Tongue (tissue), 2 donors: ENCODE measurements around the gene SRSF2. TPM values are rescaled to one million over a fixed set of nuclear protein-coding genes. Genes with fewer than 3 reads are reported as not detected.
"Not testable (repeated sequence)": the region's sequence is repeated elsewhere in the genome, so short reads cannot be mapped to it uniquely, and the experiment has no call there.

Experiments used
- DNase-seq: peaks from one replicate; pipeline ENCODE4 v3.0.0-alpha.2; 2015
- total RNA-seq: library from RNA; depleted of rRNA; stranded (reverse); fragments of >200 nt; gene quantifications from one replicate; pipeline ENCODE4 v1.2.3, GENCODE V29; 2014

SRSF2 gene
- 129 TPM for total RNA-seq

GRCh38 chr17:76737082-76737675, at the start of gene SRSF2:
SRSF2 (minus strand) TSS chr17:76737331; CDS start chr17:76737160, 171 bp downstream.
- DNase-seq = peak; percentile 99

GRCh38 chr17:76784926-76785325, 47.8 kb upstream of the SRSF2 start:
- DNase-seq = no peak

- DNase-seq = peak; percentile 33
Observed at GRCh38 chr17:76783146-76783545, 46.0 kb upstream of the SRSF2 start.

- peak; percentile 16 for DNase-seq
Observed at GRCh38 chr17:76781056-76781982, 44.2 kb upstream of the SRSF2 start.

- DNase-seq = no peak
Observed at GRCh38 chr17:76775021-76775600, 38.0 kb upstream of the SRSF2 start.

GRCh38 chr17:76772842-76773525, 35.9 kb upstream of the SRSF2 start:
- peak; percentile 73 for DNase-seq

GRCh38 chr17:76758570-76758969, 21.4 kb upstream of the SRSF2 start:
- no peak for DNase-seq

- DNase-seq = no peak
Observed at GRCh38 chr17:76757256-76757655, 20.1 kb upstream of the SRSF2 start.

- DNase-seq = no peak
Observed at GRCh38 chr17:76755285-76755684, 18.2 kb upstream of the SRSF2 start.

- no peak for DNase-seq
Observed at GRCh38 chr17:76753061-76753961, 16.2 kb upstream of the SRSF2 start.

- no peak for DNase-seq
Observed at GRCh38 chr17:76752006-76752405, 14.9 kb upstream of the SRSF2 start.

GRCh38 chr17:76751416-76751993, 14.4 kb upstream of the SRSF2 start:
- no peak for DNase-seq

GRCh38 chr17:76748657-76749056, 11.5 kb upstream of the SRSF2 start:
- no peak for DNase-seq

- peak; percentile 35 for DNase-seq
Observed at GRCh38 chr17:76747716-76748363, 10.7 kb upstream of the SRSF2 start.

- not testable (repeated sequence) for DNase-seq
Observed at GRCh38 chr17:76745785-76746184, 8.7 kb upstream of the SRSF2 start.

- no peak for DNase-seq
Observed at GRCh38 chr17:76744747-76745146, 7.6 kb upstream of the SRSF2 start.

- DNase-seq = no peak
Observed at GRCh38 chr17:76742958-76743357, 5.8 kb upstream of the SRSF2 start.

- DNase-seq = peak; percentile 68
Observed at GRCh38 chr17:76740329-76741118, 3.4 kb upstream of the SRSF2 start.

GRCh38 chr17:76739568-76740115, 2.5 kb upstream of the SRSF2 start:
- DNase-seq = not testable (repeated sequence)
